CMK (cell line): ENCODE measurements around the gene VPS4A.

Experiments
- DNase-seq: peaks from one replicate; pipeline ENCODE4 v3.0.0-alpha.2; 2010; ENCODE audit warnings: low read depth

VPS4A gene

DNA sequence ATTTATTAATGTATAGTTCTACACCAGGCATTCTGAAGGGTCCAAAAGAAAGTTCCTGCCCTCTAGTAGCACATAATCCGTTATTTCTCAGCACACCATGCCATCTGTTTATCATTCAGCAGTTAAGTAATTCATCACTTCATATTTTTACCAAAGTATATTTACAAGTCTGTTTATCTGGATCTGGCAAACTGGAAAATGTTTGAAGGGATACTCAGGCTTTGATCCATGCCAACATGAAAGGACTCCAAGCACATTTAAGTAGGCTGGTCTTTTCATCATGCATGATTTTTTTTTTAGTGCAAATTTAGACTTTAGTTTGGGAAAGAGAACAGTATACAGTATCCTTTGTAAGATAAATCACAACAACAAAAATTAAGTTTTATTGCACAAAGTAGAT is 4.1 kb upstream of the VPS4A start:
- no peak for DNase-seq

DNA sequence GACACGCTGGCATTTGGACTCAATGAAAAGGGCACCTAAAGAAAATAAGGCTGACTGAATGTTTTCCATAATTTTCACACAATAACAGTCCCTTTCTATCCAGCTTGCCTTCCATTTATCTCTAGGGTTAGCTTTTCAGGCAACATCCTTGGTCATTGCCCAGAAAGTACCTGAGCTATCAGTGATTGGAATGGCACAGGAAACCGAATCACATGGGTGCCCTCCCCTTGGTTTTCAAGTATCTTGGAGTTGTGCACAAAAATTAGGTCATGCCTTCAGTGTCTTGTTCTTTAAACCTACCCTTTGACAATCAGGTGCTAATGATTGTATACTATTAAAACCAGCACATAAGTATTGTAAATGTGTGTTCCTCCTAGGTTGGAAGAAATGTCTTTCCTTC is 3.3 kb upstream of the VPS4A start:
- no peak for DNase-seq

DNA sequence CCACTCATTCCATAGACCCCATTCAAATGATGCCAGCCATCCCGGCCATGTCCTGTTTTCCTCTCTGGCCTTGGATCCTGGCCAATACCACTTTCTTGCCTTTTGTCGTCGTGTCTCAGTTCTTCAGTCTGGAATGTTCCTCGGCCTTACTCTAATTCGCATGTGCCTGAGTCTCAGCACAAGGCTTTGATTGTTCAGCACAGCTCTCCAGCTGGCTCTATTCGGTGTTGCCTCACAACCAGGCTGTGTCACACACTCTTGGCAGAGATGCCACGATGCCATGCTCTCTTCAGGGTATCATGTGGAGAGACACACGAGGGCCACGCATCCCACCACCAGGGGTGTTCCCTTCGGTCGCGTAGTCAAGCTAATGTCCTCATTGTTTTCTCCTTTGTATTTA is 1.8 kb upstream of the VPS4A start:
- DNase-seq, result no peak

DNA sequence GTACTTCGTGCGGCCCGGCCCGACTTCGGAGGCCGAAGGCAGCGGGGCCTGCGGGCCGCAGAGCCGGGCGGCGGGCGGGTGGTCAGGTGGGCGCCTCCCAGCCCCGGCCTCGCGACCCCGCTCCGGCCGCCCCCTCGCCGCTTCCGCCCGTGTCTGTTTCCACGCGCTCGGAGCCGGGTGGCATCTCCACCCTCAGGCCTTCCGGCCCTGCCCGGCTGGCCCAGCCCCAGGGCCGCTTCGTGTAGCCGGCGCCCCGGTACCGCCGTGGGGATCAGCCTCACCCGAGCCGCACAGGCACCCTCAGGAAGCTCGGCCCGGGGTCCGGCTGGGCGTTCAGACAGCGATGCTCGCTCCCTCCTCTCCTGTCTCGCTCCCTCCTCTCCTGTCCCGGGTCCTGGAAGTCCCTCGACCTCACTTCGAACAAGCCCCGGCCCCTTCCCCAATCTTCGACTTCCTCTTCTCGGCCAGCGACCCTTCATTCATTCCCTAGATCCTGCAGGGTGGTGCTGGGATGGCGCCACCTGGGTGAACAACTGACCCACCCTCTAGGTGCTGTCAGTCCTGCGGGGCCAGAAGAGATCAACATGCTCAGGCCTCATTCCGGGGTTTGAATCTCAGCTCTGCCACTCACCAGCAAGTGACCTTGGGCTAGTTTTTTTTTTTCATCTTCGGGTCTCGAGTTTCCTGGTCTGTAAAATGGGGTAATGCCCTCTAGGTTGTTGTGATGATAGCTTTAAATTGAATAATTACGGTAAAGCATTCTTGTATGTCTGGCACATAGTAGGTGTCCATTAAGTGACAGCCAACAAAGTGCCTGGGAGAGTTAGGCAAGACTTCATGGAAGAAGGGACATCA is 610 bp downstream of the VPS4A start:
- peak; percentile 31 for DNase-seq

DNA sequence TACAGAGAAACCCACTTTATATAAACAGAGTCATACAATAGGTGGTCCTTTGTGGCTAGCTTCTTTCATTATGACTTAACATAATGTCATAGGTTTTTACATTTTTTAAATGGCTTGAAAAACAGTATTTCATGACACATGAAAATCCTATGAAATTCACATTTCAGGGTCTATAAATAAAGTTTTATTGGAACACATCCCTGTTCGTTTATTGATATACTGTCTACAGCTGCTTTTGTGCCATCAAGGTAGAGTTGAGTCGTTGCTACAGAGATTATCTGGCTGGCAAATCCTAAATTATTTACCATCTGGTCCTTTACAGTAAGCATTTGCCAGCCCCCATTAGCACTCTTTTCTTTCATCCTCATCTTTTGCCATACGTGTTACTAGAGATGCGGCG is 2.3 kb downstream of the VPS4A start:
- DNase-seq, result no peak

DNA sequence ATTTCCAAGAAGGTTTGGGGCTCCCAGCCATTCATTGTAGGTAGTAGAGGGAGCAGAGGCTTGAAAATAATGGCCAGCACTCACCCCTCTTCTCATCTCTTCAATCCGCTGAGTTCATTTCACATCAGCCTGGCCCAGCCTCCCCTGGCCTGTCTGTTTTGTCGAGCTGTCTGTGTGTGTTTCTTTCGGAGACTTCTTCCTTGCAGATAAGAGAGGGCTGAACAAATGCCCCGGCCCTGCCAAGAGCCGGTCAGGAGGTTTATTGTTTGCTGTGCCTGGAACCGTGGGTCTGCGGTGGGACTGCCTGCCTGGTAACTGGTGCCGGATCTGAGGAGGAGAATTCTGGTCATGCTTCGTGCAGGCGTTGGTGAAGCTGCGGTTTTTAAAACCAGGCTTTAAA is 3.4 kb downstream of the VPS4A start:
- DNase-seq, result no peak

DNA sequence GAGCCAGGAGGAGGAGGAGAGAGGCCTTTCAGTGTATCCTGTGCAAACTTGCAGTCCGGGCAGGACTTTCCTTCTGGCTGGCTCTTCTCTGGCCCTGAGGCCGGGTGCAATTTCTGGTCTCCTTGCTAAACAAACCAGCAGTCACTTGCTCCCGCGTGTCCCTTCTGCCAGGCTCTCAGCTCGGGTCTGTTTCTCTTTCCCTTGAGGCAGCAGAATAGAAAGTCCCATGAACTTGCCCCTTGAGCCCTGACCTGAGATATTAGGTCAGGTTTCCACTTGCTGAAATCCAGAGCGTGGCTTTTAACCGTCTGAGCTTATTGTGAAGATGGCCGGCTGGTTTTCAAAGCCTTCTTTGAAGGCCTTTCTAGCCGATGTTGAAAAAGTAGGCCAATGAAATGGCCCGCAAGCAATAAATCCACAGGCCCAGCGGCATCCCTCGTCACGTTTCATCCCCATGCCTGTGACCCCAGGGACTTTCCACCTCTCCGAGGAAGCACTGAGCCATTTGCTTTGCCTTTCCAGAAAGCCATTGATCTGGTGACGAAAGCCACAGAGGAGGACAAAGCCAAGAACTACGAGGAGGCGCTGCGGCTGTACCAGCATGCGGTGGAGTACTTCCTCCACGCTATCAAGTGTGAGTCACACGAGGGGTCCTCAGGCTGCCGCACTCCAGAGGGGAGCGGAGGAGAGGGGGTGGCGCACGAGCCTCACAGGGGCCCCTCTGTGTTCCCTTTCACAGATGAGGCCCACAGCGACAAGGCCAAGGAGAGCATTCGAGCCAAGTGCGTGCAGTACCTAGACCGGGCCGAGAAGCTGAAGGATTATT is 4.5 kb downstream of the VPS4A start:
- DNase-seq, result no peak

DNA sequence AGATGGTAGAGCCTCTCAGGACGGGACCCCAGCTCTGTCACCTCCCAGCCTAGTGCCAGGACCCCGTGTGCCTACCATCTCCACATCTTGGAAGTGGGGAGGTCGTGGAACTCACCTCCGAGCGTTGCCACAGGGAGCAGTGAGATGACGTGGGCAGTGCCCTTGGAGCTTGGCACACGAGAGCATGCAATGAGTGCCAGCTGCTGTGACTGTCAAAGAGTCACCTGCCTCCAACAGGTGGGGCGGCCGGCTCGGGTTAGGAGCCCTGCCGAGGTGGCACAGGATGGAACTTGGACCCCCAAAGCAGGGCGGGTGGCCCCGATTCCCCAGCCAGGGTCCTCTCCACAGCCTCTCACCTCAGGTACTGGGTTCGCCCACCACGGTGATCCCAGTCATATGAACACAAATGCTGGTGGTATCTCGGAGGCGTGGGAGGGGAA is 5.5 kb downstream of the VPS4A start:
- DNase-seq, result no peak

DNA sequence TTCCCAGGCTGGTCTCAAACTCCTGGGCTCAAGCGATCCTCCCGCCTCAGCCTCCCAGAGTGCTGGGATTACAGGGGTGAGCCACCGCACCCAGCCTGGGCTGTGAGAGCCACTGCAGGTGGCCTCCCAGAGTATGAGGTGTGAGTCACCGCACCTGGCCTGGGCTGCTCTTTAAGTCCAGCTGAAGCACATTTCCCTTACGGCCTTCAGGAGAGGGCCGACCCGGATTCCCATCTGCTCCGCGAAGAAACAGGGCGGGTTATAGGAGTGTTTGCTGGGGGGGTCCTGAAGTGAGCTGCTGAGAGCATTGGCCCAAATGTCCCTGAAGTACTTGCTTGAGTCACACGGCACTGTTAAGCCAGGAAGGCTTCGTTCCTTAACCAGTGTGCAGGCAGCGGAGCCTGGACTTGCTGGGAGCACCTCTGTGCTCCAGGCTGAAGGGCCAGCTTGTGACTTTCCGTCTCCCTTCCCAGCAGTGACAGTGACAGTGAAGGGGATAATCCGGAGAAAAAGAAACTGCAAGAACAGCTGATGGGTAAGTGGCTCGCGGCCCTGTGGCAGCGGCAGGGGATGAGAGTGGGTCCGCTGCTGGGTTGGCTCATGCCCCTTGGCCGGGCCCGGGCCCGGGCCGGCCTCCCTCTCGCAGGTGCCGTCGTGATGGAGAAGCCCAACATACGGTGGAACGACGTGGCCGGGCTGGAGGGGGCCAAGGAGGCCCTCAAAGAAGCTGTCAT is 7.2 kb downstream of the VPS4A start:
- DNase-seq, result no peak

DNA sequence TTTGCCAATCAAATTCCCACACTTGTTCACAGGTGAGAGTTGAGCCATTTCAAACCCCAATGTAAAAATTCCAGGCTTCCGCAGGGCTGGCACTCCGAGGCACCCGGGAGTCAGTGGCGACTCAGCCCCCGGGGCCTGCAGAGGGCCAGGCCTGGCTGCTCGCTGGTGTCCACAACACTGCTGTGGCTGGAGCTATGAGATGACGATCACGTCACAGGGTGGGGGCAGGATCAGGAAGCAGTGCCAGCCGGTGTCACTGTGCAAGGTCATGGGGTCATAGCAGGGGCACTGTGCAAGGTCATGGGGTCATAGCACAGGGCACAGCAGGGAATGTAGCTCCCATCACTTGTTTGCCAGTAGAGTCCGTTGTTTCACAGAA is 7.8 kb downstream of the VPS4A start:
- DNase-seq, result no peak

DNA sequence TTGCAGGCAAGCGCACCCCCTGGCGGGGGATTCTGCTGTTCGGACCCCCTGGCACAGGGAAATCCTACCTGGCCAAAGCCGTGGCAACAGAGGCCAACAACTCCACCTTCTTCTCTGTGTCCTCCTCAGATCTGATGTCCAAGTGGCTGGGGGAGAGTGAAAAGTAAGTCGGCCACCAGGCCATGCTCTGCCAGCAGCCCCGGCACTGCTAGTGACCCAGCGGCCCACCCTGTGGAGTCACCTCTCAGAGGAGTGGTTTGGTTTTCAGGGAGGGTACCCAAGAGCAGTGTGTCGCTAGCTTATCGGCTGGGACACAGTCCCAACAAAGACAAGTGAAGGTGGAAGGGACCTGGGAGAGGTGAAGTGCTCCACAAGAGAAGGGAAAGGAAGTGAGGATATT is 8.2 kb downstream of the VPS4A start:
- no peak for DNase-seq

DNA sequence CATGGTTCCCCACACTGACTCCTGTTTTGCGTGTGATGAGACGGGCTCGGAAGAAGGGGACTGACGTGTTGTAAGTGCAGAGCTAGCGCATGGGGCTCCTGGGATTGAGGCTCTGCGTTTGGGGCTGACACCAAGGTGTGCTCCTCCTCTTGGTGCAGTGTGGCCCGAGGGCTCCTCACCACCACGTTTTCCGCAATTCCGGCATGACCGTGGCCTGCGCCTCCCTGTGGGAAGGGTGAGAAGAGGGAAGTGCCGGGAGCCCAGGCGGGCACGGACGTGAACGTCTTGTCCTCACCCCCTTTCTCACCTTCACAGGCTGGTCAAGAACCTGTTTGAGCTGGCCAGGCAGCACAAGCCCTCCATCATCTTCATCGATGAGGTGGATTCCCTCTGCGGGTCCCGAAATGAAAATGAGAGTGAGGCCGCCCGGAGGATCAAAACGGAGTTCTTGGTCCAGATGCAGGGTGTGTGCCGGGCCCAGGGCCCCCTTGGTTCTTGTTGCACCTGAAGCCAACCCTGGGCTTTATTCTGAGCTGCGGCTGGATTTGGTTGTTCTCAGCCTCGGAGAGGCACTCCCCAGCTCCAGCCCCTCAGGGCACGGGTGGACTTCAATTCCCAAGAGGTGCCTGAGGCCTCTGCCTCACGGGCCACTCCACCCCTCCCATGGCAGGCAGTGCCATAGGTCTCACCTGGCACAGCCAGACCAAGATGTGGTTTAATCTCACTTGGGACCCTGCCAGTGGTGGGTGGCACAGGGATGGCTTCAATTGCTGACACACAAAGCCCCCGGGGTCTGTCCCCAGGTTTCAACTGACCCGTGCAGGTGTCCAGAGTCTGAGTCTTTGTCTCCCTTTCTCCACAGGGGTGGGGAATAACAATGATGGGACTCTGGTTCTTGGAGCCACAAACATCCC is 8.9 kb downstream of the VPS4A start:
- no peak for DNase-seq

DNA sequence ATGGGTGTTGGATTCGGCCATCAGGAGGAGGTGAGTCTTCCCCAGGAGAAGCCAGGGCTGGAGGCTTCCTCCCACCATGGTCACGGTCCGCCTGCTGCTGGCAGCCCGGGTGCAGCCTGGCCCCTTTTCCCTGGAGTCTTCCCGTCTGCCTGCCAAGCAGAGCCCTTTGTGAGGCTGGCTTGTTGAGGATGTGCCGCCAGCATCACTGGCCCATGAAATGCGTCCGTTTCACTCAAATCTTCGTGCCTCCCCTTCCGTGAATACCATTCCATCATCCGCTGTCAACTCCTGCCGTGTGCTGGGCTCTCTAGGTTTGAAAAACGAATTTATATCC is 9.6 kb downstream of the VPS4A start:
- no peak for DNase-seq

DNA sequence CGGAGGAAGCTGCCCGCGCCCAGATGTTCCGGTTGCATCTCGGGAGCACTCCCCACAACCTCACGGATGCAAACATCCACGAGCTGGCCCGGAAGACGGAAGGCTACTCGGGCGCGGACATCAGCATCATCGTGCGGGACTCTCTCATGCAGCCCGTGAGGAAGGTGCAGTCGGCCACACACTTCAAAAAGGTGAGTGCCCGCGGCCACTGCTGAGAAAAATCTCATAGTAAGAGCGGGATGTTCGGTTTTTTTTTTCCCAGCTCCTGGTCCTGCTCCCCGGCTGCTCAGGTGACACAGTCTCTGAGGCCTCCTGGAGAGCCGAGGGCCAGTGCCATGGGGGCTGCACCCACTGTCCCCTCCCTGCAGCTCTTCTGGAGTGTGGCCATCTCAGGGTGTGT is 9.9 kb downstream of the VPS4A start:
- DNase-seq, result no peak

DNA sequence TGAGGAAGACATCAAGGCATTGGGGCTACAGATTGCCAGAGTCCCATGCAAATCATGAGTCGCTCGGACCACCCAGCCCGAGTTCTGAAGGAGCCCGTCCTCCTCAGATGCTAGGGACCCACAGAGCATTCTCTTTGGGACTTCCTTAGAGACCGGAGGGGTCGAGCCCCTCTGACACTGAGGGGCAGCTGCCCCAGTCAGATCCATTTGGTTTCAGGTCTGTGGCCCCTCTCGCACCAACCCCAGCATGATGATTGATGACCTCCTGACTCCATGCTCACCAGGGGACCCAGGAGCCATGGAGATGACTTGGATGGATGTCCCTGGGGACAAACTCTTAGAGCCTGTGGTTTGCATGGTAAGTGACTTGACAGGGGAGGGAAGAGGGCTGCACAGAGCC is 11.2 kb downstream of the VPS4A start:
- DNase-seq, result no peak

DNA sequence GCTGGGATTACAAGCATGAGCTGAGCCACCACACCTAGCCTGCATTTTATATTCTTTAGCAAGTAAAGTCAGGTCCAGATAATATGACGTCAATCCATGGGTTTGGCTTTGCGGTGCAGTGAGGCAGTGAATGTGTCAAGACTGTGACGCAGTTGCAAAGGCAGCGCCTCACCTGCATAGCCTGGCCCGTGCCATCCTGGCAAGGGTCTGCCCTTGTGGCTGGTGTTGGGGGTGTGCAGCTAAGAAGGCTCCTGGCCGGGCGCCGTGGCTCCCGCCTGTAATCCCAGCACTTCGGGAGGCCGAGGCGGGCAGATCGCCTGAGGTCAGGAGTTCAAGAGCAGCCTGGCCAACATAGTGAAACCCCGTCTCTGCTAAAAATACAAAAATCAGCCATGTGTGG is 12.3 kb downstream of the VPS4A start:
- DNase-seq, result no peak

DNA sequence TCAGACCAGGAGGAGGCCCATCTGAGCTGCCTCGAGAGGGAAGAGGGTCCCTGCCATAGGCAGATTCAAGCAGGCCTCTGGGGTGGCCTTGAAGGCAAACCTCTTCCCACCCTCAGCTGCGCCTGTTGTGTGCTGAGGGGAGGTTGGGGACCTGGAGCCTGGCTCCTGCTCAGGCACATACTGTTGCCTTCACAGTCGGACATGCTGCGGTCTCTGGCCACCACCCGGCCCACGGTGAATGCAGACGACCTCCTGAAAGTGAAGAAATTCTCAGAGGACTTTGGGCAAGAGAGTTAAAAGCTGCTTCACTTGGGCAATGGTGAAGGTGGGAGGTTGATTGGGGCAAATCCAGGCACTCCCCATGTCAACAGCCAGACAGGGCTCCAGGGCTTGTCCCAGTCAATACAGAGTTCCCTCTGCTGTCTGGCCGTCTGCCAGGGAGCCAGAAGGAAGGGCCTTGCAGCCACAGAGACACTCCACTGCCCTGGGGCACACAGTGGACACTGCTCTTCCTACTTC is 12.9 kb downstream of the VPS4A start:
- DNase-seq, result no peak

DNA sequence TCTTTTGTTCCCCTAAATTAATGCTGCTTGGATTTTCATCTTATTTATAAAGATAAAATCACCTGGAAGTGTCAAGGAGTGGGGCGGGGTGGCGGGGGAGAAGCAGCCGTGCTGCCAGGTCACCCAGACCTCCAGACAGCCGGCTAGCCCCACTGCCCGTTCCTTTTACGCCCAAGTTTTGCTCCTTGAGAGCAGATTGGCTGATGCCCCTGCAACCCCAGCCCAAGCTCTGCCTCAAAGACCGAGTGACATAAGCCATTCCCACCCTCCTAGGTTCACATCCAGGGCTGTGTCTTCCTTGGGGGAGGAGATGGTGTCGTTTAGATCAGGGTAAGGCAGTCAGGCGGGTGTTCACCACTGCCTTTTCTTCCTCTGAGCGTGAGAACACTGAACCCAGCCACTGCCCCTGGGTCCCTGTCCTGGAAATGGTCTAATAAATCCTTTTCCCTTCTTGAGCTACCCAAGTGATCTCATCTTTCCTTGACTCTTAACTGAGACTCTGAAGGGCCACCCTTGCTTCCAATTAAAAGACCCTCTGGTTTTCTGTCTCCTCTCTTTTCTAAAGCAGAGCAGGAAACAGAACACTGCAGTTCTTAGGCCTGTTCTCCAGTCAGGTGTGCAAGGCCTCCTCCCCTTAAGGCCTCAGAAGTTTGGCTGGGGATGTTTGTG is 13.6 kb downstream of the VPS4A start:
- no peak for DNase-seq

DNA sequence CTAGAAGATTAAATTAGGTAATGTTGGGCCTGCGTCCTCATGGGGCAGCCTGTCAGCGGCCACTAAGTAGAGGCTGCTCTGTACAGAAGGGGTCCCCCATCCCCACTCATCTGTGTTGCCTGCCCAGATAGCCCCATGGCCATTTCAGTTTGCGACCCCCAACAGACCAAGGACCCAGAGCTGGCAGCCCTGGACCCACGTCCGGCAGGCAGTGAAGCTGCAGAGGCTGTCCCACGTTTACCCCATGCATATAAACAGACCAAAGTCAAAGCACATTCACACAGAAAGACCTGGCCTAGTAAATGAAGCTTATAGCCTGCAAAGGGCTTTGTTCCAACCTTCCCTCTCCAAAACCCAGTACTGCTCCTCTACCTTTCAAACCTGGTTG is 14.6 kb downstream of the VPS4A start:
- DNase-seq, result no peak

DNA sequence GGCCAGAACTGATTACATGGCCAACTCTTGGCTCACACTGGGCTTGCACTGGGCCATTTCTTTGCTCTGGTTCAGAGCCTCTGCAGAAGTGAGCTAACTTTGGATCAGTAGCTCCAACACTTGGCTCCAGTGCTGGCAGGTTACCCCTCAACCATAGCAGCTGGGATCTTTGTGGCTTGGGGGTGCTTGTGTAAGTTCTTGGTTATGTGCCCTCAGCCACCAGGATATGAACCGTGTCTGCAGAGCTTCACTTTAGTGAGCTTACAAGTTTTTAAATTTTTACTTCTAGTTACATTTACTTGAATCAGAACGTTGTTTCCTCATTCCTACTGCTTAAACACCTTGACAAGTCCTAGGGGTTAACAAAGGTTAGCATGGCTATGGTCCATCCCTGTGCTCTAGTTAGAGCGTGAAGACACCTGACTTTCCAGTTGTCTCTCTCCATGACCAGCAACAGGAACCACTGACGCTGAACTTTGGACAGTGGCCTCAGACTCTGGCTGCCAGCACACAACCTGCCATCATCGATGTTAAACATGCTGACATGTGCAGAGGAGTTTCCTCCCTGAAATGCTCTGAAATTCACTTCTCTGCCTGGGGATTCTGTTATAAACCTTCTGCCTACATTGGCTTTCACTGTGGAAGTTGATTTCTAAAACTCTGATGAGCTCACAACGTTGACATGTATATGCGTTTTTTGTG is 15.2 kb downstream of the VPS4A start:
- no peak for DNase-seq
